Measurements from ENCODE around the gene GNLY. TPM values are rescaled to one million over a fixed set of nuclear protein-coding genes. Genes with fewer than 3 reads are reported as not detected.

The GNLY gene
- total and polyA plus RNA-seq, 2 of the 4 experiments (the other 2 are of a cell fraction), result not detected

DNA sequence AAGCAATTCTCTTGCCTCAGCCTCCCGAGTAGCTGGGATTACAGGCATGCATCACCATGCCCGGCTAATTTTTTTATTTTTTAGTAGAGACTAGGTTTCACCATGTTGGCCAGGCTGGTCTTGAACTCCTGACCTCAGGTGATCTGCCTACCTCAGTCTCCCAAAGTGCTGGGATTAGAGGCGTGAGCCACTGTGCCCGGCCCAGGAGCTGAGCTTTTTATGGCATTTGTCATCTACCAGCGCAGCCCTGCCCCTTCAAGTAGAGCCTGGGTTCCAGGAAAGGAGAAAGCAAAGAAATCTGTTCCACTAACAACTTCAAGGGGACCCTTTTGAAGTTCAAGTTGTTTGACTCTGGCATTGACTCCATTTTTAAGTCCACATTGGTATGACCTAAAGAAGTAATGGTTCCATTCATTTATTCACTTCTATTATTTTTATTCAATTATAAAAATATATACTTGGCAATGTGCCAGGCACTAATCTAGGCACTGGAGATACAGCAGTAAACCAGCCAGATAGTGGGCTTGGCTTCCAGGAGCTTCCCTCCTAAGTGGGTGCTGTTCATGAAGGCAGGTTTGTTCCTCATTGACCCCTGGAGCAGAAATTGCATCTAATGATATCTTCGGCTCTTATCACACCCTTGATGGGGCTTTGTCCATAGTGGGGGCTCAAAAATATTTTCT, 18.2 kb upstream of the GNLY start:
- no peak overlapping the region for H3K18ac ChIP-seq (ENCODE audit: low read depth, low read length)
- H3K9ac ChIP-seq (ENCODE audit: low read depth, low read length), result no peak overlapping the region
- no peak overlapping the region for H4K91ac ChIP-seq (ENCODE audit: insufficient read depth, low read depth, low read length)
- H2AK9ac ChIP-seq (replicated peaks; ENCODE audit: low read depth, low read length, poor library complexity), result no peak overlapping the region
- no peak overlapping the region for H3K4me3 ChIP-seq (ENCODE audit: insufficient read depth, low read depth, low read length)
- H2BK120ac ChIP-seq (ENCODE audit: low read depth, low read length), result no peak overlapping the region
- ATAC-seq (ENCODE audit: low read depth), result no peak
- H3K4ac ChIP-seq (ENCODE audit: low read depth, low read length), result no peak overlapping the region
- peaks cover 5% of the 10 kb centered on the region for H3K27me3 ChIP-seq (ENCODE audit: control insufficient read depth, insufficient read depth, low read length)
- no peak overlapping the region for H2AK5ac ChIP-seq (ENCODE audit: low read depth, low read length)
- H3K9me1 ChIP-seq (ENCODE audit: insufficient read depth, low read length), result no peaks in the 10 kb centered on the region; the same call in 1 of the 2 replicates
- H3K27ac ChIP-seq (ENCODE audit: insufficient read depth, low read length), result no peak overlapping the region
- H4K20me1 ChIP-seq (ENCODE audit: insufficient read depth, low read length), result no peaks in the 10 kb centered on the region
- dilution Hi-C loops (cut with HindIII; ENCODE audit: low sequenced_read_pairs, unreplicated experiment) (no loop called here), intact Hi-C loops (cut with micrococcal nuclease) (no loop called here), in situ Hi-C loops (cut with MboI; ENCODE audit: low sequenced_read_pairs) (no loop called here)
- no peak overlapping the region for H2AFZ ChIP-seq (replicated peaks; ENCODE audit: low read length, poor library complexity)
- H2BK5ac ChIP-seq (ENCODE audit: low read depth, low read length, poor library complexity, severe bottlenecking), result no peak overlapping the region
- H2BK20ac ChIP-seq (ENCODE audit: low read depth, low read length), result no peak overlapping the region
- H4K8ac ChIP-seq (ENCODE audit: low read depth in 2 of 2, low read length in 2 of 2), result no peak overlapping the region
- no peak for TF ChIP-seq CHD1 (IDR thresholded peaks at IDR 0.05; ENCODE audit: low read depth, low read length)
- TF ChIP-seq, protein P1, sequence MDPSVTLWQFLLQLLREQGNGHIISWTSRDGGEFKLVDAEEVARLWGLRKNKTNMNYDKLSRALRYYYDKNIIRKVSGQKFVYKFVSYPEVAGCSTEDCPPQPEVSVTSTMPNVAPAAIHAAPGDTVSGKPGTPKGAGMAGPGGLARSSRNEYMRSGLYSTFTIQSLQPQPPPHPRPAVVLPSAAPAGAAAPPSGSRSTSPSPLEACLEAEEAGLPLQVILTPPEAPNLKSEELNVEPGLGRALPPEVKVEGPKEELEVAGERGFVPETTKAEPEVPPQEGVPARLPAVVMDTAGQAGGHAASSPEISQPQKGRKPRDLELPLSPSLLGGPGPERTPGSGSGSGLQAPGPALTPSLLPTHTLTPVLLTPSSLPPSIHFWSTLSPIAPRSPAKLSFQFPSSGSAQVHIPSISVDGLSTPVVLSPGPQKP (IDR thresholded peaks at IDR 0.05; ENCODE audit: borderline replicate concordance, low read depth, low read length), result no peak
- H3K9me3 ChIP-seq (ENCODE audit: control insufficient read depth, insufficient read depth, low read length), result no peaks in the 10 kb centered on the region
- POLR2A ChIA-PET (ENCODE audit: unreplicated experiment), result no interaction called here
- H3K14ac ChIP-seq (replicated peaks; ENCODE audit: low read depth, low read length), result no peak overlapping the region
- H4K5ac ChIP-seq (ENCODE audit: low read depth, low read length), result no peak overlapping the region
- BruUV-seq (replicated peaks), result no TSS peak
- H3K4me2 ChIP-seq (ENCODE audit: low read depth, low read length), result no peak overlapping the region
- H2BK15ac ChIP-seq (ENCODE audit: low read depth, low read length), result no peak overlapping the region
- no peaks in the 10 kb centered on the region for H3K36me3 ChIP-seq (ENCODE audit: control insufficient read depth, insufficient read depth, low read length)
- CTCF ChIA-PET, result no interaction called here
- H3K79me1 ChIP-seq (ENCODE audit: low read depth in 1 of 2, low read length in 2 of 2), result no peaks in the 10 kb centered on the region
- 0 out of 2 replicates have a peak, but pooled peaks cover 1% of the 10 kb centered on the region for H3K4me1 ChIP-seq (ENCODE audit: control insufficient read depth, insufficient read depth, low read length)
- no peak overlapping the region for H3K23ac ChIP-seq (ENCODE audit: low read depth, low read length)
- no peak overlapping the region for H3K56ac ChIP-seq (ENCODE audit: extremely low read depth, insufficient read depth, low read length)
- no peak for DNase-seq
- no CpG with 5 or more reads among the region's 6 CpGs for WGBS, 2 experiments (ENCODE audit: extremely low coverage in 2 of 2, insufficient read length in 1 of 2)

Data from IMR-90 (cell line).